HG03175 (cell line): ENCODE results near the gene MAGED4.
"Not testable (repeated sequence)": the region's sequence is repeated elsewhere in the genome, so short reads cannot be mapped to it uniquely, and the experiment has no call there.

Source experiments
- ATAC-seq: cut with Tn5 transposase; IDR thresholded peaks from one replicate; pipeline ENCODE4 v1.9.1; 2021; ENCODE audit warnings: mild to moderate bottlenecking, moderate library complexity; ENCODE audit not compliant: unreplicated experiment

The MAGED4 gene

GRCh38 chrX:52184440-52185077, at the start of gene MAGED4:
Gene MAGED4 (plus strand): TSS chrX:52184888. CDS start chrX:52185923, 1,035 bp downstream.
- ATAC-seq: not testable (repeated sequence)

DNA sequence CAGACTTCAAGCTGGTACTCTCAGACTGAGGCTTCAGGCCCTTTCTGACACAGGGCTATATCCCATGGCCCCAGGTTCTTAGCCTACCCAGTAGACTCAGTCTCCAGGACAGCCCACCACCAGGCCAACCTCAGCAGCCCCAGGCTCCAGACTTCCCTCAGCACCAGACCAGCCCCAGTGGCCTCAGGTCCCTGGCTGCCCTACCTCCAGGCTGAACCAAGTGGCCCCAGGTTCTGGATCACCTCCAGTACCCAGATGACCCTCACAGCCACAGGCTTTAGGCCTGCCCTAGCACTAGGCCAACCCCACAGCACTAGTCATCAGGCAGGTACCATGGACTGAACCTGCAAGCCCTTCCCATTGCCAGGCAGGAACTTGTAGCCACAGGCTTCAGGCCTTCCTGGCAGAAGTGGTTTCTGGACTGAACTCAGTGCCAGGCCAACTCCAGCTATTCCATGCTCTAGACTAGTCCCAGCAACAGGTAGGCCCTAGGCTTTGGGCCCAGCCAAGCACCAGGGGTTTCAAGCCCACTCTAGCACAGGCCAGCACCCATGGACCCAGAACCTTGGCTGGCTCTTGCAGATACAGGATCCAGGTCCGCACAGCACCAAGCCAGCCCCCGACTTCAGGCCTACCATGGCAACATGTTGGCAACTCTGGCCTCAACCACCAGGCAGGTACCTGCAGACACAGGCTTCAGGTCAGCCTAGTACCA, 45.7 kb upstream of the MAGED4 start:
- ATAC-seq: no peak

- ATAC-seq: no peak
These were observed 45.2 kb upstream of the MAGED4 start for GRCh38 chrX:52139545-52139895.

- no peak for ATAC-seq
These were observed 44.7 kb upstream of the MAGED4 start for GRCh38 chrX:52140020-52140419.

DNA sequence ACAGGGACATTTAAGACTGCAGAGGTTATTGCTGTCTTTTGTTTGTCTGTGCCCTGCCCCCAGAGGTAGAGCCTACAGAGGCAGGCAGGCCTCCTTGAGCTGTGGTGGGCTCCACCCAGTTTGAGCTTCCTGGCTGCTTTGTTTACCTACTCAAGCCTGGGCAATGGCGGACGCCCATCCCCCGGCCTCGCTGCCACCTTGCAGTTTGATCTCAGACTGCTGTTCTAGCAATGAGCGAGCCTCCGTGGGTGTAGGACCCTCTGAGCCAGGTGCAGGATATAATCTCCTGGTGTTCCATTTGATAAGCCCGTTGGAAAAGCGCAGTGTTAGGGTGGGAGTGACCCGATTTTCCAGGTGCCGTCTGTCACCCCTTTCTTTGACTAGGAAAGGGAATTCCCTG, 34.0 kb upstream of the MAGED4 start:
- ATAC-seq: not testable (repeated sequence)

DNA sequence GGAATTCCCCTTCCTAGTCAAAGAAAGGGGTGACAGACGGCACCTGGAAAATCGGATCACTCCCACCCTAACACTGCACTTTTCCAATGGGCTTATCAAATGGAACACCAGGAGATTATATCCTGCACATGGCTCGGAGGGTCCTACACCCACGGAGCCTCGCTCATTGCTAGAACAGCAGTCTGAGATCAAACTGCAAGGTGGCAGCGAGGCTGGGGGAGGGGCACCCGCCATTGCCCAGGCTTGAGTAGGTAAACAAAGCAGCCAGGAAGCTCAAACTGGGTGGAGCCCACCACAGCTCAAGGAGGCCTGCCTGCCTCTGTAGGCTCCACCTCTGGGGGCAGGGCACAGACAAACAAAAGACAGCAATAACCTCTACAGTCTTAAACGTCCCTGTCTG, 24.5 kb upstream of the MAGED4 start:
- ATAC-seq: not testable (repeated sequence)

GRCh38 chrX:52166840-52167239, 17.8 kb upstream of the MAGED4 start:
- ATAC-seq: no peak

- ATAC-seq: not testable (repeated sequence)
These were observed 13.6 kb upstream of the MAGED4 start for GRCh38 chrX:52171055-52171454.

DNA sequence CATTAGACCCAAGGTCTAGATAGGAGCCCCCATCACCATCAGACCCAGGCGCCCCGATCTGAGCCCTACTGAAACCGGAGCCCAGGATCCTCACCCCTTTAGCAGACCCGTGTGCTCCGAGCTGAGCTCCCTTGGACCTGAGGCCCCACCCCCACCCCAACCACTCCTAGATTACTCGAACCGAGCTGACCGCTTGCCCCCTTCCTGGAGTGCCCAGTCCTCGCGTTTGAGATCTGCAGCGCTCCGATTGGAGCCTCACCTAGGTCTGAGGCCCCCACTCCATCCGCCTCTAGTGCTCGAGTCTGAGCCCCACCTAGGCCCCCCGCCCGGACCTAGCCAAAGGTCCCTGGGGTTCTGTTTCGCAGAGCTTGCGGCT, 378 bp downstream of the MAGED4 start:
- ATAC-seq: not testable (repeated sequence)

GRCh38 chrX:52211405-52211804, 26.7 kb downstream of the MAGED4 start:
- ATAC-seq: not testable (repeated sequence)

- no peak for ATAC-seq
These were observed 28.6 kb downstream of the MAGED4 start for GRCh38 chrX:52213276-52213675.

DNA sequence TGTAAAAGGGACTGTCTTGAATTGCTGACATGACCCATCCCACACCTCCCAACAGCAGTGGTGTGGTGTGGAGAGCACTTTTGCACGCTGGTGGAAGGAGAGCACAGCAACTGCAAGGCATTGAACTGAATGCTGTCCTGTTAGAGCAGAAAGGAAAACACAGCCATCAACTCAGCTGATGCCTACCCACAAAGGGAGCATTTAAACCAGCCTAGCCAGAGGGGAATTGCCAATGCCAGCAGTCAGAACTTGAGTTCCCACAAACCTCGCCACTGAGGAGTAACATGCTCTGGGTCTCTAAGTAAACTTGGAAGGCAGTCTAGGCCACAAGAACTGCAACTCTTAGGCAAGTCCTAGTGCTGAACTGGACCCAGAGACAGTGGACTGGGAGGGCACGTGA, 31.9 kb downstream of the MAGED4 start:
- ATAC-seq: no peak

DNA sequence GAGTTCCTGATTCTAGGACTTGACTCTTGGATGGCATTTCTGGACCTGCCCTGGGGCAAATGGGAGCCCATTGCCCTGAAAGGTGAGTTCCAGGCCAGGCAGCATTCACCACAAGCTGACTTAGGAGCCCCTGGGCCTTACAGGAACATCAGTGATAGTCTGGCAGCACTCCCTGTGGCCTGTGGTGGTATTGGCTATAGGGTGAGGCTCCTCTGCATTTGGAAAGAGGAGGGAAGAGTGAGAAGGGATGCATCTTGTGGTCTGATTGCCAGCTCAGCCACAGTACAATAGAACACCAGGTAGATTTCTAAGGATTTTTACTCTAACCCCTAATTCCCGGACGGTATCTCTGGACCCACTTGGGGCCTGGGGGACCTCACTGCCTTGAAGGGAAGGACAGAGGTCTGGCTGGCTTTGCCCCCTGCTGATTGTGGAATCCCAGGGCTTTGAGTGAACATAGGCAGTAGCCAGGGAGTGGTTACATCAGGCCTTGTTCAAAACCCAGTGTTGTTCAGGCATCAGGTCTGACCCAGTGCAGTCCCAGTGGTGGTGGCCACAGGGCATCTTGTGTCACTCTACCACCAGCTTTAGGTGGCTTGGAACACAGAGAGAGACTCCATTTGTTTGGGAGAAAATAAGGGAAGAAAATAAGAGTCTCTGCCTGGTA, 32.9 kb downstream of the MAGED4 start:
- no peak for ATAC-seq

GRCh38 chrX:52220936-52221335, 36.2 kb downstream of the MAGED4 start:
- no peak for ATAC-seq
